ENCODE measurements around the gene RALGAPA2. TPM values are rescaled to one million over a fixed set of nuclear protein-coding genes. Genes with fewer than 3 reads are reported as not detected.

The RALGAPA2 gene
- total RNA-seq, 1 experiment from 2014 or later, result 9.8 TPM

DNA sequence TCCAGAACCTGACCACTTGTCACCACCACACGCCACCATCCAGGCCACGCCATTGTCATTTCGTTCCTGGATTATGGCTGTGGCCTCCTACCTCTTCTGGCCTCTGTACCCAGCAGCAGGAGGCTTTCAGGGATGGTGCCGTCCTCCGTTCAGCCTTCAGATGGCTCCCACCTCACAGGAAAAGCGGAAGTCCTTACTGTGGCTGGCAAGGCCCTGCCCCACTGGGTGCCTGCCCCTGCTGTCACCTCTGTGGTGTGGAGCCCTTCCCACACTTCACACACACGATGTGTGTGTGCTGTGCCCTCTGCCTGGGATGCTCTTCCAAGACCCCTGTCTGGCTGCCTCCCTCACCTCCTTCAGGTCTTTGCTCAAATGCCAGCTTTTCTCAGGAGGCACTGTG lies 275.1 kb downstream of the RALGAPA2 start:
- CTCF ChIA-PET, result interaction anchor here (0.6 kb wide), 1 partner anchor 110 kb away, joined by 3 read pairs; no protein-coding TSS in a partner anchor
- POLR2A ChIA-PET, result no interaction called here
- Mint-ChIP-seq H3K9me3 (ENCODE audit: unreplicated experiment) (no peaks in the 10 kb centered on the region), H3K27ac (ENCODE audit: low read depth, unreplicated experiment) (no peak overlapping the region), H3K36me3 (ENCODE audit: insufficient read depth, unreplicated experiment) (peaks cover 4% of the 10 kb centered on the region), H3K4me3 (ENCODE audit: unreplicated experiment) (no peak overlapping the region), H3K4me1 (ENCODE audit: insufficient read depth, unreplicated experiment) (no peaks in the 10 kb centered on the region), H3K27me3 (ENCODE audit: insufficient read depth, unreplicated experiment) (no peaks in the 10 kb centered on the region)
- TF ChIP-seq, protein P1, sequence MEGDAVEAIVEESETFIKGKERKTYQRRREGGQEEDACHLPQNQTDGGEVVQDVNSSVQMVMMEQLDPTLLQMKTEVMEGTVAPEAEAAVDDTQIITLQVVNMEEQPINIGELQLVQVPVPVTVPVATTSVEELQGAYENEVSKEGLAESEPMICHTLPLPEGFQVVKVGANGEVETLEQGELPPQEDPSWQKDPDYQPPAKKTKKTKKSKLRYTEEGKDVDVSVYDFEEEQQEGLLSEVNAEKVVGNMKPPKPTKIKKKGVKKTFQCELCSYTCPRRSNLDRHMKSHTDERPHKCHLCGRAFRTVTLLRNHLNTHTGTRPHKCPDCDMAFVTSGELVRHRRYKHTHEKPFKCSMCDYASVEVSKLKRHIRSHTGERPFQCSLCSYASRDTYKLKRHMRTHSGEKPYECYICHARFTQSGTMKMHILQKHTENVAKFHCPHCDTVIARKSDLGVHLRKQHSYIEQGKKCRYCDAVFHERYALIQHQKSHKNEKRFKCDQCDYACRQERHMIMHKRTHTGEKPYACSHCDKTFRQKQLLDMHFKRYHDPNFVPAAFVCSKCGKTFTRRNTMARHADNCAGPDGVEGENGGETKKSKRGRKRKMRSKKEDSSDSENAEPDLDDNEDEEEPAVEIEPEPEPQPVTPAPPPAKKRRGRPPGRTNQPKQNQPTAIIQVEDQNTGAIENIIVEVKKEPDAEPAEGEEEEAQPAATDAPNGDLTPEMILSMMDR (IDR thresholded peaks at IDR 0.05; ENCODE audit: unreplicated experiment), result no peak
- BruUV-seq (replicated peaks), result no TSS peak
- intact Hi-C loops (cut with micrococcal nuclease), result no loop called here
- no peak for DNase-seq (ENCODE audit: unreplicated experiment)

DNA sequence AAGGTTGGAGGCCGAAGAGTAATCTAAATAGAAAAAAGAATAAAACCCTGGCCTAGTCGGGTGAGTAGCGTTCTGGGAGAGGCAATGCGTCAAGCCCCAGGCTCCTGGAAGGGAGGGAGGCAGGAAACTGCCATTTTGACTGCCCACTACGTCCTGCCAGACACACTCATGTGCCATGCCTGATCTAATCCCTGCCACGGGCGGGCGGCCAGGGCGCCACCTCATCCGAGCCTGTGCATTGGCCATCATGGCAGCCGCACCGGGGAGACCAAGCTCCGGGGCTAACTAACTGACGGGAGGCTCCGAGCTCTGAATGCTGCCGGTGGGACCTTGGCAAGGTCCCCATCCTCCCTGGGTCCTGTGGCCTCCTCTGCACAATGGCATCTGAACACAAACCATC lies 275.8 kb downstream of the RALGAPA2 start:
- POLR2A ChIA-PET, result no interaction called here
- BruUV-seq (replicated peaks), result no TSS peak

DNA sequence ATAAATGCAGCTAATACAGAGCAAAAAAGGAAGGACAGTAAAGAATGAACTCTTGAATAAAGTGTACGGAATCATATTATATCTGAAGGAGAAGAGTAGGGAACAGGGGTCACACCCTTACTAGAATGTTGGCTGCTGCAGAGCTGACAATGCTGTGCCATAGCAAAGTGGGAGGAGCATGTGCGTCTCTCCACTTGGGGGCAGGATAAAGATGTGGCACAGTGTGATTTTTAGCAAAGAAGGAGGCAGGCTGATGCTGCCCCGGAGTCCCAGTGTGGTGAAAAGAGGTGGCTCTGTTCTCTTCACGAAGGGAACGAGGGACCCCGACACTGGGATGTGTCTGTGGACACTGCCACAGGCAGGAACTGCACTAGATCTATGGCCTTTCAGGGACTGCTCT lies 277.0 kb downstream of the RALGAPA2 start:
- H3K36me3 Mint-ChIP-seq (ENCODE audit: insufficient read depth, unreplicated experiment), result no peaks in the 10 kb centered on the region
- no TSS peak for BruUV-seq (replicated peaks)
- CTCF ChIA-PET, result interaction anchor here (0.6 kb wide), 1 partner anchor 226 kb away, joined by 3 read pairs; no protein-coding TSS in a partner anchor
- TF ChIP-seq, protein P1 (IDR thresholded peaks at IDR 0.05; ENCODE audit: unreplicated experiment), result no peak
- H3K4me3 Mint-ChIP-seq (ENCODE audit: unreplicated experiment), result no peak overlapping the region
- no peak for DNase-seq (ENCODE audit: unreplicated experiment)
- intact Hi-C loops (cut with micrococcal nuclease), result no loop called here
- POLR2A ChIA-PET, result no interaction called here
- no peak overlapping the region for H3K27ac Mint-ChIP-seq (ENCODE audit: low read depth, unreplicated experiment)
- no peaks in the 10 kb centered on the region for H3K27me3 Mint-ChIP-seq (ENCODE audit: insufficient read depth, unreplicated experiment)
- no peaks in the 10 kb centered on the region for H3K9me3 Mint-ChIP-seq (ENCODE audit: unreplicated experiment)
- H3K4me1 Mint-ChIP-seq (ENCODE audit: insufficient read depth, unreplicated experiment), result no peaks in the 10 kb centered on the region

More for the DNA sequence above, 275.8 kb downstream of the RALGAPA2 start:
- Mint-ChIP-seq H3K4me3 (ENCODE audit: unreplicated experiment) (no peak overlapping the region), H3K9me3 (ENCODE audit: unreplicated experiment) (no peaks in the 10 kb centered on the region), H3K27ac (ENCODE audit: low read depth, unreplicated experiment) (no peak overlapping the region), H3K4me1 (ENCODE audit: insufficient read depth, unreplicated experiment) (no peaks in the 10 kb centered on the region), H3K27me3 (ENCODE audit: insufficient read depth, unreplicated experiment) (no peaks in the 10 kb centered on the region), H3K36me3 (ENCODE audit: insufficient read depth, unreplicated experiment) (no peaks in the 10 kb centered on the region)
- DNase-seq (ENCODE audit: unreplicated experiment), result no peak
- intact Hi-C loops (cut with micrococcal nuclease), result no loop called here
- TF ChIP-seq, protein P1 (IDR thresholded peaks at IDR 0.05; ENCODE audit: unreplicated experiment), result no peak
- CTCF ChIA-PET, result no interaction called here

DNA sequence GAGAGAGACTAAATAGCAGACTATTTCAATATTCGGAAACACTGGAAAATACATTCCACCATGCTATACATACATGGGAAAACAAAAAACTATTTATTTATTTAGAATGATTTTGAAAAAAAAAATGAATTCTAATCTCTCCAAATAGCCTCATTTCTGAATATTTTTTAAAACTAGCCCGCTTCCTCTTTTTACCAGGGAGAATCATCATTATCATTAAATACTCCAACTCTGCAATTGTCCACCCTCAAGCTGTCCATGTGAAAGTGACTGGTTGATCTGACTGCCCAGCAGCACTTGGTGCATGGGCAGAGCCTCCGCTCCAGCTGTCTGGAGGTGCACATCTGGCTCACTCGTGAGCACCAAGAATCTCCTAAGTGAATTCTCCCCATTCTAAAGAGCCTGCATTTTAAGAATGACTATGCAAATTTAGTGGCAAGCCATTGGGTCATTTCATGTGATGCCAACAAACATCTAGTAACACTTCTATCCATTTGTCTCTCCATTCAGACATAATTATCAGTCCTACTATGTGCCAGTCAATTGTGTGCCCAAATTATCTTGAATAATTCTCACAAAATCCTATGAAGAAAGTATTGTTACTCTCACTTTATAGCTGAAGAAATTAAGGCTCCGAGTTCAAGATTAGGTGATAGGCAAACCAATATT lies 279.7 kb downstream of the RALGAPA2 start:
- H3K27me3 Mint-ChIP-seq (ENCODE audit: insufficient read depth, unreplicated experiment), result no peaks in the 10 kb centered on the region
- no peaks in the 10 kb centered on the region for H3K4me1 Mint-ChIP-seq (ENCODE audit: insufficient read depth, unreplicated experiment)
- BruUV-seq (replicated peaks), result no TSS peak
- TF ChIP-seq, protein P1 (IDR thresholded peaks at IDR 0.05; ENCODE audit: unreplicated experiment), result no peak
- DNase-seq (ENCODE audit: unreplicated experiment), result no peak
- ChIA-PET CTCF (interaction anchor here (0.5 to 1.9 kb wide), 2 partner anchors 19 to 1523 kb away, joined by 3 to 6 read pairs; no protein-coding TSS in a partner anchor), POLR2A (no interaction called here)
- H3K36me3 Mint-ChIP-seq (ENCODE audit: insufficient read depth, unreplicated experiment), result no peaks in the 10 kb centered on the region
- intact Hi-C loops (cut with micrococcal nuclease), result no loop called here
- no peak overlapping the region for H3K4me3 Mint-ChIP-seq (ENCODE audit: unreplicated experiment)
- no peaks in the 10 kb centered on the region for H3K9me3 Mint-ChIP-seq (ENCODE audit: unreplicated experiment)
- H3K27ac Mint-ChIP-seq (ENCODE audit: low read depth, unreplicated experiment), result no peak overlapping the region

Measured in MCF 10A (cell line).